Measurements from ENCODE around the gene DMD.
"Not testable (repeated sequence)": the region's sequence is repeated elsewhere in the genome, so short reads cannot be mapped to it uniquely, and the experiment has no call there.

Gene DMD

GRCh38 chrX:31547416-31547815, 1663.9 kb downstream of the DMD start:
- no peak for DNase-seq (ENCODE audit: low read depth in 4 of 4, low spot score in 1 of 4)

GRCh38 chrX:31546126-31546525, 1665.2 kb downstream of the DMD start:
- DNase-seq (ENCODE audit: low read depth in 4 of 4, low spot score in 1 of 4), result no peak

- DNase-seq (ENCODE audit: low read depth in 4 of 4, low spot score in 1 of 4), result no peak
These were observed 1665.6 kb downstream of the DMD start for GRCh38 chrX:31545726-31546125.

- no peak for DNase-seq (ENCODE audit: low read depth in 4 of 4, low spot score in 1 of 4)
These were observed 1666.2 kb downstream of the DMD start for GRCh38 chrX:31545191-31545590.

- DNase-seq (ENCODE audit: low read depth in 4 of 4, low spot score in 1 of 4), result no peak
These were observed 1667.7 kb downstream of the DMD start for GRCh38 chrX:31543634-31544033.

- DNase-seq (ENCODE audit: low read depth in 4 of 4, low spot score in 1 of 4), result no peak
These were observed 1668.8 kb downstream of the DMD start for GRCh38 chrX:31542566-31542965.

GRCh38 chrX:31540313-31540712, 1671.0 kb downstream of the DMD start:
- no peak for DNase-seq (ENCODE audit: low read depth in 4 of 4, low spot score in 1 of 4)

- DNase-seq (ENCODE audit: low read depth in 4 of 4, low spot score in 1 of 4), result no peak
These were observed 1683.8 kb downstream of the DMD start for GRCh38 chrX:31527455-31528126.

GRCh38 chrX:31523884-31524536, 1687.3 kb downstream of the DMD start:
- DNase-seq (ENCODE audit: low read depth in 4 of 4, low spot score in 1 of 4), result no peak

- DNase-seq (ENCODE audit: low read depth in 4 of 4, low spot score in 1 of 4), result no peak
These were observed 1688.6 kb downstream of the DMD start for GRCh38 chrX:31522760-31523159.

- no peak for DNase-seq (ENCODE audit: low read depth in 4 of 4, low spot score in 1 of 4)
These were observed 1689.4 kb downstream of the DMD start for GRCh38 chrX:31521941-31522340.

- DNase-seq (ENCODE audit: low read depth in 4 of 4, low spot score in 1 of 4), result no peak
These were observed 1694.8 kb downstream of the DMD start for GRCh38 chrX:31516527-31516926.

GRCh38 chrX:31508338-31508737, 1703.0 kb downstream of the DMD start:
- DNase-seq (ENCODE audit: low read depth in 4 of 4, low spot score in 1 of 4), result no peak

- no peak for DNase-seq (ENCODE audit: low read depth in 4 of 4, low spot score in 1 of 4)
These were observed 1704.4 kb downstream of the DMD start for GRCh38 chrX:31506928-31507327.

GRCh38 chrX:31506360-31506759, 1705.0 kb downstream of the DMD start:
- no peak for DNase-seq (ENCODE audit: low read depth in 4 of 4, low spot score in 1 of 4)

- DNase-seq (ENCODE audit: low read depth in 4 of 4, low spot score in 1 of 4), result no peak
These were observed 1710.4 kb downstream of the DMD start for GRCh38 chrX:31500921-31501320.

- no peak for DNase-seq (ENCODE audit: low read depth in 4 of 4, low spot score in 1 of 4)
These were observed 1712.2 kb downstream of the DMD start for GRCh38 chrX:31499109-31499508.

- DNase-seq (ENCODE audit: low read depth in 4 of 4, low spot score in 1 of 4), result no peak
These were observed 1714.3 kb downstream of the DMD start for GRCh38 chrX:31497086-31497485.

GRCh38 chrX:31487951-31488350, 1723.4 kb downstream of the DMD start:
- no peak for DNase-seq (ENCODE audit: low read depth in 4 of 4, low spot score in 1 of 4)

- DNase-seq (ENCODE audit: low read depth in 4 of 4, low spot score in 1 of 4), result no peak
These were observed 1728.0 kb downstream of the DMD start for GRCh38 chrX:31483336-31483735.

- DNase-seq (ENCODE audit: low read depth in 4 of 4, low spot score in 1 of 4), result no peak
These were observed 1730.7 kb downstream of the DMD start for GRCh38 chrX:31480696-31481095.

- no peak for DNase-seq (ENCODE audit: low read depth in 4 of 4, low spot score in 1 of 4)
These were observed 1740.1 kb downstream of the DMD start for GRCh38 chrX:31471229-31471628.

GRCh38 chrX:31470753-31471152, 1740.6 kb downstream of the DMD start:
- DNase-seq (ENCODE audit: low read depth in 4 of 4, low spot score in 1 of 4), result not testable (repeated sequence)
